Hindlimb muscle (tissue), 1 donor: Measurements from ENCODE around the gene WDFY4. TPM values are rescaled to one million over a fixed set of nuclear protein-coding genes. Genes with fewer than 3 reads are reported as not detected.

Experiments used
- DNase-seq: peaks from one replicate; pipeline ENCODE4 v3.0.0-alpha.2; 2013
- polyA plus RNA-seq: library from polyadenylated mRNA; unstranded; fragments of 120-200 nt; gene quantifications from one replicate; pipeline ENCODE4 v1.2.1, GENCODE V29; 2013; ENCODE audit not compliant: insufficient read length

Gene WDFY4
- polyA plus RNA-seq, 1 donor, result 3.9 TPM

DNA sequence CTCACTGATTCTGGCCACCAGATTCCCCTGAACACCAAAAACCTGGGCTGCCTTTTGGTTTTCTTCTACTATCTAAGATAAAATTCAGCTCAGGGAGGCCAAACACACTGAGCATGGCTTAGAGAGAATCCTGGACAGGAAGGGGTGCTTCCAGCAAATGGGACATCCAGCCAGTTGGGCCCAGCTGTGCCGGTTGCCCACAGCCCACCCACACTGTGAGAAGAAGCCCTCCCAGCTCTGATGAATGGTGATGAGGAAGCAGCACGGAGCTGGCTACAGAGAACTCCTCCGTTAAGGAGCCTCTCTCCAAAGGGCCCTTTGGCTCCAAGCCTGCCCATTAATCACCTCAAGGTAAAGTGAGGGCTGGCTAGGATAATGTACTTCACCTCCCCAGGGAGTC is 239.1 kb downstream of the WDFY4 start:
- no peak for DNase-seq

DNA sequence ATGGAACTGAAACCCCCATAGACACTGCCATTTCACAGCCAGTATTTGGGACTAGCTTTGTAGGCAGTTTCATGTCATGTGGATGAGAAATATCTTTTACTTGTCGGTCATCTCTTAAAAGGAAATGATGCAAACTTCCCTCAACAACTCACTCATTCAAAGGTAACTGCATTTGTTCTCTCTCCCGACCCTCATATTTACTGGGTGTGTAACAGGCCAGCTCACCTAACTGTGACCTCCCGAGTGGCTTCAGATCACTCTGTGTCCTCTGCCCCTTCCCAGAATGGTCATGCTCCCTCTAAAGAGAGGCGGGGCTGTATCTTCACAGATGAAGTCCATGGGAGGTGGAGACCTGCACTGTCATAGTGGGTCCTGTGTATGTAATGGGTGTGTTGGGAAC is 240.3 kb downstream of the WDFY4 start:
- DNase-seq, result no peak

DNA sequence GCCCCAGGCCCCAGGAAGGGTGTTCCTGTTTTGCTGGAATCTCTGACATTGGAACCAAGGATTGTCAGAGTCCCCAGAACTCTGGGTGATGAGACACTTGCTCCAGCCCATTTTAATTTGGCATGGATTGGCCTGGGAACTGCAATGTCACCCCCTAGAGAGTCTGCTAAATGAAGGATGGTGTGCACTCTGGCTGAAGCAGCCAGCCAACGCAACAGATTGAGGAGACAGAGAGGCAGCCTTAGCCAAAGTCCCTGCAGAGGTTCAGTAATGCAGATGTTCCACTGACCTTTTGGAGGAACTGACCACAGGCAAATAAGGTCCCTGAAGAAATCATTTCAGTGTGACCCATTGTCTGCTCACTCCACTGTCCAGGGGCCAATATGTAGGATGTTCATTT is 241.6 kb downstream of the WDFY4 start:
- no peak for DNase-seq

DNA sequence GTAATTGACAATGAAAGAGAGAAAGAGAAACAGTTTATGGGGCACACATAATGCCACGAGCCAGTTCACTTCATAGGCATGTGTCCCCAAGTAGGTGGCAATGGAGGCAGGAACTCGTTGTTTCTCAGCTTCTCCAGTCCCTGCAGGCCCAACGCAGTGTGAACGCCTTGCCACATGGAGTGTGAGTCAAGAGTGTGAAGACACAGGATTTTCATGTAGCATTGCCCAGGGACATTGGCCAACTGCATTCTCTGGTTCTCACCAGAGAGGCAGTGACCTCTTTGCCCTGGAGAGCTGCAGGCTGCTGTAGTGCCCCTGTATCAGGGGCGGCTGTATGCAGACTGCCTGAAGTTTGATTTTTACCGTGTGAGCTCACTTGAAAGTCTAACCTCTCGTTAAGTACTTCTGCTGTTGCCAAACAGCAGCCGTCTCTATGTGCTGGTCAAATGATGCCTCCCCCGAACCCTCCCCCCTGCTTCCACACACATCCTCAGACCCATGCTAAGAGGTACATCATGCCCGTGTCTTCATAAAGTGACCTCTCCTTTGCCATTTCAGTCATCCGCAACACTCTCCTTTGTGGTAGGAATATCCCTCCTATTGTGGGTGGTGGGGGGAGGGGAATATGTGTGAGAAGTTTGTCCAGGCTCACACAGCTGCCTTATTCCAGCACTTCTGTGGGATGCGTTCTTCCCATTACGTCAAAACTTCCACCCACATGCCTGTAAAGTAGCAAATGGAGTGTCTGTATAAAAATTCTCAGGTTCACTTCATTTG is 242.3 kb downstream of the WDFY4 start:
- no peak for DNase-seq

DNA sequence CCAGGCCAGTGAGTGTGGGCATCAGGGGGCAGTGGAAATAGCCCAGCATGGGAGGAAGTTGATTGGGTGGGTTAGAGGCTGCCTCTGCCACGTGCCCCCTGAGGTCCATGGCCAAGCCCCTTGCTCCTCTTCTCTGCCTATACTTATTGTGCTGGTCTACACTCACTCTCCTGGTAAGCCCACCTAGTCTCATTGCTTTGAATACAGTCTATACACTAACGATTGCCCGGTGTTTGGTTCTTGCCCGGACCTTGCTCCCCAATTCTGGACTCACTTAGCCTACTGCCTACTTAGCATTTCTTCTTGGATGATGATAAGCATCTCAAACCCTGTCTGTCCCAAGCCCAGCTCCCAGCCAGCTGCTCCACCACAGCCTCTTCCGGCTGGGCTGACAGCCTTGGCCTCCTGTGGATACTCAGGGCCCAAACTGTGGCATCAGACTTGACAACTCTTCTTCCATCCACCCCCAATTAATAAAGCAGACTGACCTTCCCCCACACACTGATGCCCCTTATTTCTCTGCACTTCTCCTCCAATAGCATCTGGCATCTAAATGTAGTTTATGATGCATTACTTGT is 244.8 kb downstream of the WDFY4 start:
- DNase-seq, result no peak

DNA sequence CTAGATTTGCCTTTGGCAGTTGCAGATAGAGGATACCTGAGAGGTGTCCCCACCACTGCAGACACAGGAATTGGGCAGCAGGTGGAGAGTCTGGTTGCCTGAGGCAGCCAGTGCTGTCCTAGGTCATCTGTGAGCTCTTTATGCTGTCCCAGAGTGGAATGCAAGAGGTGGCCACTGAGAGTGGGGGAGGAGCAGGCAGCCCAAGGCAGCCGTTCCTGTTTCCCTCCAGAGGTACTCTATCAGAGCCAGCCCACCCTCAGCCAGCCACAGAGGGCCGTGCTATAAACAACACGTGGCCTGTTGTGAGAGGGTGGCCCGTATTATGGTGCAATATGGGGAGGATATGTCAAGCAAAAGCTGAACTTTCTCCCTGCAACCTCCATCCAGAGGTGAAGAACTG is 246.5 kb downstream of the WDFY4 start:
- no peak for DNase-seq

DNA sequence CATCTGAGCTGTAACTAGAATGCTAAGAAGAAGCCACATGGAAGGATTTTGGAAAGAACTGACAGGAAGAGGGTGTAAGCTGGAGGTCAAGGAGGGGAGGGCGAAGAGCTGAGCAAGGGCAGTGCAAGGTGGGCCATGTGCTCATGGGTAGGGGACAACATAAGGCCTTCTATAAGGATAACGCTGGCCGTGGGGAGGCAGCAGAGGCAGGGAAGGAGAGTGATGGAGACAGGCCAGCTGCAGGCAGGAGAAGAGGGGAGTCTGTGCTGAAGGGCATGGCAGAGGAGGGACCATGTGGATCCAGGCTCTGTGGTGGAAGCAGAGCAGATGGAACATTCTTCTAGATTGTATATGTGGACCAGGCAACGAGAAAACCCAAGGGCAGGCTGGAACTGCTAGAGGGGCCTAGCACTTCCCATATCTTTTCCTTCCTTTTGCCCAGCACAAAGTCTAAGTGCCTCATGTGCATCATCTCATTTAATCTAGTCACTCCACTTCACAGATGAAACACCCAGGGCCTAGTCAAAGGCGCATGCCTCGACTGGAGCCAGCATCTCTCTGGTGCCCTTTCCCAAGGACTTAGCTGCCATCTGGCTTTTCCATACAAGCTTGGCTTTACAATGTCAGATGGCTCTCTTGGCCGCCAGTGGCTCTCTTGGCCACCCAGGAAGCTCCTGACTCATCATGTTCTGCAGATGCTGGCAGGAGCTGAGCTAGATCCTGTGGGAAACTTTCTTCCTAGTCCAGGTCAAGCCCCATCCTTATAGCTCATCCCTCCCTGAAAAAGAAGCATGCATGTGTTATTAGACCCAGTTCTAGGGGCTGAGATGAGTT is 248.4 kb downstream of the WDFY4 start:
- no peak for DNase-seq

DNA sequence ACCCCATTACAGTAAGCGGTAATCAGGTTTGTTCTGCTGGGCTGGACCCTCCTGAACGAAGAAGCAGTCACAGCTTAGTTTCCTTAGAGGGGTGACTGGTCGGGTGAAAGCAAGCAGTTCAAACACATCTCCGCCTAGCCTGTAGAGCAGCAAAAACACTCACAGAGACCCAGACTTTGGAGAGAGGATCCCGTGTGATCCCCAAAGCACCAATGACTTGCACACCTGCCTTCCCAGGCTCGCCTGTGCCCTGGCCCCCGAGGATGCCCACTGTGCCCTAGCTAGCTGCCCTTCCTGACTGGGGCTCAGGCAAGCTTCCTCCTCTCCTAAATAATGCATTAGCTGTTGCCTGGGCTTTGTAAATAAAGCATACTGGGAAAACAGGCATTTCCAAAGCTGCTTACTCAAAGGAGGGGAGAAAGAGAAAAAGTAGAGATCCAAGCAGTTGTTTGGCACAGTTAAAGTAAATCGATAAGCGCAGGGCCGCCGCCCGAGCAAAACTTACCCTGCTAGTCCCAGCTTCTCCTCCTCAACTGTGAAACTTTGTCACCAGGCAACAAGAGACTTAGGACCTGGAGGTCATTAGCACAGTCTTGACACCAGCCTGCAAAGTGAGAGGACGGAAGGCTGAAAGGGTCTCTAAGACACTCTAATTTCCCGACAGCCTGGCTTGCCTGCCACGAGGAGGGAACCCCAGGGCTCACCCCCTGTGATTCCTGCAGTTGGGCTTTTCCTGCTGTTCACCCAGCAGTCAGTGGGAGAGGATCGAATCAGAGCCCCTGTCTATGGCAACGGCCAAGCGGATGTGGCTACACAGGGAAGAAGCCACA is 250.2 kb downstream of the WDFY4 start:
- DNase-seq, result no peak

DNA sequence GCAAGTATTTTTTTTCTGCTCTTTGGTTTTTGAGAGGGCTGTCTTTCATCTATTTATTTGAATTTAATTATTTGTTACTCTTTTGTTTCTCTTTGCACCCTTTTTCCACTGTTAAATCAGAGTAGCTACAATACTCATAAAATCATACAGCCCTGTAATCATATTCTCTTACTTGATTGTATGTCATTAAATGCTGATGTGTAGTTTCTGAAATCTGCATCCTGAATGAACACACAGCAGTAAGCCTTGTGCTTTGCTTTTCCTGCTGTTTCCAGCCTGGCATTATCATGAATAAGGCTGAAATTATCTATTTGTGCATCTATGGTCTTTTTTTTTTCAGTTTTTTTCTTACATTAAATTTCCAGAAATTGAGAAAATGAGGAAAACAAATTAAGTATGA is 250.9 kb downstream of the WDFY4 start:
- DNase-seq, result no peak

DNA sequence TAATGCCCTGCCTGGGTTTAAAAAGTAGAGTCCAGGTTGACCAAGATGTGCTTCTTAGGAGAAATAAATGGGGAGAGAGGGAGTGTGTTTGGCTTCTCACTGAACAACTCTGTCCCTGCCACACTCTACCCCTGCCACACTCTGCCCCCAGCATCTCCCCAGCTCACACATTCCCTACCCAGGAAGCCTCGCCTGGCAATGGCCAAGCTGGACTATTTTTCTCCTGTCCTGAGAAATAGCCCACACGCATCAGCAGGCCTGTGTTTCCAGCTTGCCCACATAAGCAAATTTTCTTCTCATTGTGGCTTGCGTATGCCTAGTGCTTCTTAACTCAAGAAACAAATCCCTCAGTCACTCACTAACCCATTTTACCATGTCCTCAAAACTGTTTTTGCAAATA is 253.1 kb downstream of the WDFY4 start:
- DNase-seq, result no peak

DNA sequence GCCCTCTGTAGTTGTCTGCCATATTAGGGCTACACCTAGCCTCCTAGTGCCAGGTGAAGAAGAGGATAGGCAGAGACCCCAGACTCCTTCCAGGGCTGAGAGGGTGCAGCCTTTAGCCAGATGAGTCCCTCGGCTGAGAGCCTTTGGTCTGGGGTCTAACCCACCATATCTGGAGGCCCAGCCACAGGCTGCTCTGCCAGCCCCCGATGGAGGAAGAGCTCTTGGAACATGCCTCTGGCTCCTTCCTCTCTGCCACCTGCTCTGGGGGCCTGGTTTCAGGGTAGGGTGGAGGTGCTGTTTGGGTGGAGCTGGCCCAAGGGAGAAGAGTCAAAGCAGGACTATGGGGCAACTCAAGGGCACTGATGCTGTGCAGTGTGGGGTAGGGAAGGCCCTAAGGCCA is 253.6 kb downstream of the WDFY4 start:
- no peak for DNase-seq

DNA sequence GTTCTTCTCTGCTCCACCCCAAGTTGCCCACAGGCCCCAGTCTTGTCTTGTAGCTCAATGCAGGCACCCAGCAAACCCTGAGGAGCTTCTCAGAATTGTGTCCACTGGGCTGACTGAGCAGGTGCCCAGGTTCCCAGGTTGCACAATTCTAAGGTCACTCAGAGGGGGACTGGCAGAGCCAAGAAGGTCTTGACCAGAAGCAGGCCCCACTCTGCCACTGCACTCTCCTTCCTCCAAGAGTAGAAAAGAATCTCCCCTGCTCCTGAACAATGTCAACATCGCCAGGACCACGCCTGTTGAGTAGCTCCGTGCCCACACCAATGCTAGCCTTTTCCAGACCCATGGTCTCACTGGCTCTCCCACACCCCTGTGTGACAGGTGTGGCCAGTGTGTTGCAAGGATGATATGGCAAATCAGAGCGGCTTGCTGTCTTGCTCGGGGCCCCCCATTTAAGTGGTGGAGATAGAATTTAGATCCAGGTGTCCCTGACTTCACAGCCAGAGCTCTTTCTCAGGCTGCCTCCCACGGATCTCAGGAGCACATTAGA is 254.4 kb downstream of the WDFY4 start:
- no peak for DNase-seq

DNA sequence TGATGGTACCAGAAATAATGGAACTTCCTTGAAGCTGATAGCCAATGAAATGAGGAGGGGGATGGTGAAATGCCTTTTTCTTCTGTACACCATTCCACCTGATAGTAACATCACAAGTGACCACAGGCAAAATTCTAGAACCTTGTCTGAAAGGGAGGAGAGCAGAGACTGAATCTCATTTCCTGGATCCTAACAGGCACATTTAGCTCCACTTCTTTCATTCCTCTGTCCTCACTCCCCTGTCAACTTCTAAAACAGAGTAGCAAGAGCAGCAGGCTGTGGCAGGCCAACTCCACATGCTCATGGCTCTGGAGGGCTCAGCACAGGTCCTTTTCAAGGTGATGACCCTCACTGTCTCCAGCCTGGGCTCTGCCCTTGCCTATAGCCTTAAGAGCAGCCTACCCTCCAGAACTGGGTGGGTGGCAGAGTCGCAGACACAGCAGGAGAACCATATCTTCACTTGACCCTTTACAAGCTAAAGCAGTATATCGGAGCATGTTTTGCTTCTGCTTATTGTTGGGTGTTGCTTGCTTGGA is 255.2 kb downstream of the WDFY4 start, which contains the start of gene LRRC18:
Gene LRRC18, minus strand, starts transcription at position 51 of the 536 bp plus-strand sequence. CDS start 25,685 bp downstream, outside the sequence.
- DNase-seq, result no peak

DNA sequence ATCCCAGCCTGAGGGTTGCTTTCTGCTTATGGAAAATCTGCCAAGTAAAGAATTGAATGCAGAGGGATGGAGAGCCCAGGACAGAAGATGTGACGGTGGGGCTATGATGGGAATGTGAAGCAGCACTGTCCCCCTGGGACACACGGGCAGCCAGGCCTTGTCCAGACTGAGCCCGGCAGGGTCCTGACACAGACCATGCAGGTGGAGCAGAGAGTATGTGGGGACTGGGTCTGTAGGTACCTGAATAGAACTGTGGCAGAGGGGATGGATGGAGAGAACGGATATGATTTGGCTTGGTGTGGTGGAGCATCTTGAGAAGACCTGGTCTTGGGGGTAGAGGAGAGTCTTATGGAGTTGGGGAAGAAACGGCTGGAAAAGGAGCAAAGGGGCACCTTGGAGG is 255.7 kb downstream of the WDFY4 start:
- DNase-seq, result no peak

DNA sequence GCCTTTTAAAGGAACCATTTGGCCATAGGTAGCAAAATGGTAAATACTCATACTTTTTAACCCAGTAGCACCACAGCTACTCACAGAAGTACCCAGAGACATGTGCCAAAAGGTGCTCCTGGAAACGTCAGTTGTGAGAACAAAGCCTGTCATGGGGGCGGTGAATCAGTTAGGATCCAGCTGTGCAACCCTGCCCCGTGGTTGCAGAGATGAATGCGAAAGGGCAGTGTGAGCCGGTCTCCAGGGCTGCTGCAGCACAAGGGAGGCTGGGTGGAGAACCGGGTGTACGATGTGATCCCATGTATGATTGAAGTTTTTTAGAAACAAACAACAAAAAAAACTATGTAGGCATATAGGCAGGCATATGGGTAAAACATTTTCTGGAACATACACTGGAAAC is 256.3 kb downstream of the WDFY4 start:
- DNase-seq, result no peak

DNA sequence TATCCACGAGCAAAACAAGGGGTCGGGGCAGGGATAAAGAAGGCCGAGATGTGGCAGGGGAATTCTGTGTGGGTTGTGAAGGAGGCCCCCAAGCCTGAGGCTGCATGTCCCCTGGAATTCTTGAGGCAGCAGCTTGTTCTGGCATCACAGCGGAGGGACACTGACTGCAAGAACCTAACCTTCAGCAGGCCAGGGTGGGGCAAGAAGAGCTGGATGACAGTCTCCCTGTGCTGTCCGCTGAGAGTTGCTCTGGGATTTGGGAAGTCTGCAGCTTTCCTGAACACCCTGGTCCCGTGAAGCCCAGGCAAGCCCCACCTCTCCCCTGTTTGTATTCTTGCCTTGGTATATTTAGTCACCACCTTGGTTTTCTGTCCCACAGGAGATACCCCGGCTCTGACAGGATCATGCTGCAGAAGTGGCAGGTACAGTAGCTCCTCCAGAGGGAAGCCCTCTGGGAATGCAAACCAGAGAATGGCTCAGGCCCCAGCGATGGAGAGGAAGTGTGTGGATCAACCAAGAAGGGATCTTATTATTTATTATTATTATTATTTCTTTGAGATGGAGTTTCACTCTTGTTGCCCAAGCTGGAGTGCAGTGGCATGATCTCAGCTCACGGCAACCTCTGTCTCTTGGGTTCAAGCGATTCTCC is 256.9 kb downstream of the WDFY4 start:
- no peak for DNase-seq

DNA sequence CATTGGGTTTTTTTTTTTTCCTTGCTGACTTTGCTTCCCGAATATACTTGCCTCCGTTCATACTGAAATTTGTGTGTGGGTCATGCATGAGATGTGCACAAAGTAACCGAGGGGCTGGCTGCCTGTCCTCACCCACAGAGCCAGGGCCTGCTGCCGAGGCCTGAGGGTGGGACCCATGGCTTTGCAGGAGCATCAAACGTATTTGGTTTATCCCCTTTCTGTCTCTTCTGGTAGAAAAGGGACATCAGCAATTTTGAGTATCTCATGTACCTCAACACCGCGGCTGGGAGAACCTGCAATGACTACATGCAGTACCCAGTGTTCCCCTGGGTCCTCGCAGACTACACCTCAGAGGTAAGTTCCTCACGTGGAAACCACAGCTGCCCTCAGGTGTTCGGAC is 258.4 kb downstream of the WDFY4 start:
- no peak for DNase-seq

DNA sequence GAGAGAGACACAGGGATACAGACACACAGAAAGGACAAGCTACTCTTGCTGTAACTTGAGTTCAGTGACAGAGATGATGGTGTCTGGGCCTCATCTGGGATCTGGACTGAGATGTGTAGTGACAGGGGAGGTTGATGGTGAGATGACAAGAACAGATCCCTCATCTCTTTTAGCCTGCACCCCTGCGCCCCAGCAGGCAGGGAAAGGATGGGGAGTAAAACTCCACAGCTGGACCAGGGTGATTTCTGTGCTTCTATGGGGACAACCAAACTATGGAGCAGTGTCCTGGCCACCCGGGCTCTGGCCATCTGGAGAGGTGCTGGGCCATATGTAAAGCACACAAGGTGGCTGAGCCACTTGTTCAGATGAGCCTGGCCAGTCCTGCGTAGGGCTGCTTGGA is 259.5 kb downstream of the WDFY4 start:
- no peak for DNase-seq

DNA sequence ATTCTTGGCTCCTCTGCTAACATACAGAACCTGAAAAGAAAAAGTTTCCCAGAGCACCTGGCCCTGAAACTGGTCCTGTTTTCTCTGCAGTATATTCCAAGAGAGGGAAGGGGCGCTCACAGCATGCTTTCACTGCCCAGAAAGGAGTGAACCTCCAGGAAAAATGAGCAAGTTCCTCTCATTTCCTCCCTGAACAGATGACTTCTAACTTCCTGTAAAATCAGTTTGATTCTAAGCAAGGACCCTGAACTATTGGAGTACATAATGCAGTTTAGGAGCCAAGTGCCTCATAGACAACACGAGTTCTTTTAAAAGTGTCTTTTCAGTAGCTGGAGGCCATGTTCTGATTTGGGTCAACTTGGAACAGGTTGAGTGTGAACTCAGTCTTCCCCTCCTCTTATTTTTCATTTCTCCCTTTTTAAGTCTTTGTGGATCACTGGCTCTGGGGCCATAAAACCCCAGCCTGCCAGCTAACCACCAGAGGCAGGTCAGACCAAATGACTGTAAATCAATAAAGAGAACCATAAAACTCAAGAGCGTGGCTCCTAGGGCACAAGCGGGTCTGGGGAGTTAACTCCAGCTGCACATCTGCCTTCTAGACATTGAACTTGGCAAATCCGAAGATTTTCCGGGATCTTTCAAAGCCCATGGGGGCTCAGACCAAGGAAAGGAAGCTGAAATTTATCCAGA is 260.9 kb downstream of the WDFY4 start:
- no peak for DNase-seq

DNA sequence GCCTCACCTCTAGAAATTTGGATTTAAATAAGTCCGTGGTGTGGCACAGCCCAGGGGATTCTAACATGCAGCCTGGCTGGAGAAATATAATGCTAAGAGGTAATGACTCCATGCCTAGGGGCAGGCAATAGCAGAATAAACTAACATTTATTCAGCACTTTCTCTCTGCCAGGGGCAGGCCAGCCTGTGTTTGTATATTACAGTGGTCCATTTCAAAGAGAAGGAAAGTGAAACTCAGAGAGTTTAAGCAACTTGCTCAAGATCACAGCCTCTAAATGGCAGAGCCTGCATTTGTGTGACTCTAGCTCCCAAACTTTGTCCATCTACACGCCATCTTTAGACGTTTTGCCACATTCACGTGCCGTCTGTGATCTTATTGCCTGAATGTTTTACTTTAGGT is 261.7 kb downstream of the WDFY4 start:
- DNase-seq, result no peak
